NB4 (cell line): ENCODE results near the gene SMYD1.

Experiments used
- CTCF ChIP-seq: IDR thresholded peaks from one replicate; pipeline ENCODE4 v1.5.1; 2012; ENCODE audit warnings: low read depth, low read length
- MAX ChIP-seq: IDR thresholded peaks from 2 replicates; pipeline ENCODE4 v1.6.1; 2011; ENCODE audit warnings: low read depth, low read length
- MYC ChIP-seq: IDR thresholded peaks from 2 replicates; pipeline ENCODE4 v1.6.1; 2011; ENCODE audit warnings: low read depth, low read length
- POLR2A ChIP-seq: IDR thresholded peaks from 2 replicates; pipeline ENCODE4 v1.6.1; 2011; ENCODE audit warnings: mild to moderate bottlenecking; ENCODE audit not compliant: insufficient read length; ENCODE audit errors: extremely low read depth

- TF ChIP-seq CTCF (no peak), POLR2A (no peak), MAX (no peak), MYC (no peak)
Observed at GRCh38 chr2:88123164-88123974, 55.7 kb downstream of the SMYD1 start.
